K562 (cell line): Measurements from ENCODE around the gene PPP4R3B. TPM values are rescaled to one million over a fixed set of nuclear protein-coding genes. Genes with fewer than 3 reads are reported as not detected.

ENCODE experiments used
- ATAC-seq: fragments of 200-7000 bp; cut with Tn5 transposase; 3 replicates; pipeline ENCODE4 v1.9.1; 2020; ENCODE audit warnings: moderate library complexity
- BruUV-seq: library from RNA; stranded (reverse); fragments of 400-500 nt; replicated peaks from 2 replicates; lab custom pipeline; 2021; lab: Mats Ljungman, UMichigan
- CTCF ChIA-PET: fragments of 300-600 bp; formaldehyde crosslinking; extraction: SDS; loops from one replicate; lab custom pipeline; 2021; ENCODE audit warnings: low intra/inter-chr PET ratio; lab: Yijun Ruan, JAX
- POLR2A ChIA-PET: fragments of 300-600, 350-650 bp; sonication (Branson Sonifier 250); formaldehyde crosslinking; extraction: SDS; loops from one replicate; lab custom pipeline; 2021; ENCODE audit warnings: antibody characterized with exemption, inconsistent platforms; lab: Yijun Ruan, JAX
- DNase-seq, 4 experiments: peaks; one replicate each; pipeline versions ENCODE4 v3.0.0 to v3.0.0-alpha.2; 2011 to 2018; ENCODE audit warnings: low spot score in 3 of 4, mixed read lengths in 3 of 4; ENCODE audit errors: extremely low read depth in 1 of 4
- FAIRE-seq: peaks from 2 replicates; lab custom pipeline; 2011; peaks lifted over from hg19 to GRCh38; lab: Jason Lieb, UNC
- H2AFZ ChIP-seq: 2 replicates; pipeline ENCODE4 v1.6.0; 2011; ENCODE audit warnings: low read depth, low read length, control low read depth, inconsistent platforms
- H3K27ac ChIP-seq: fragments of 200-600 bp; 3 replicates; pipeline ENCODE4 v1.8.0; 2011; ENCODE audit warnings: low read depth, mild to moderate bottlenecking, control low read depth, inconsistent platforms, low read length, moderate library complexity, mixed read lengths; ENCODE audit errors: extremely low read depth
- H3K27me3 ChIP-seq, 2 experiments: fragments of 300-600 bp in 1 of 2; 2 replicates in 1 of 2; 3 replicates in 1 of 2; pipeline versions ENCODE4 v1.6.0 to v1.8.0; 2011; ENCODE audit warnings: inconsistent platforms in 2 of 2, low read length in 2 of 2, mild to moderate bottlenecking in 1 of 2, mixed read lengths in 1 of 2, moderate library complexity in 1 of 2; ENCODE audit not compliant: control insufficient read depth in 2 of 2, insufficient read depth in 2 of 2
- H3K36me3 ChIP-seq: fragments of 300-600 bp; 3 replicates; pipeline ENCODE4 v1.8.0; 2011; ENCODE audit warnings: mild to moderate bottlenecking, low read length, inconsistent platforms; ENCODE audit not compliant: control insufficient read depth, insufficient read depth
- H3K4me1 ChIP-seq, 2 experiments: fragments of 200-600 bp in 1 of 2; replicated peaks in 1 of 2; 2 replicates in 1 of 2; 3 replicates in 1 of 2; pipeline versions ENCODE4 v1.5.1 to v1.8.0; 2011; ENCODE audit warnings: inconsistent platforms in 2 of 2, low read length in 2 of 2, mild to moderate bottlenecking in 1 of 2, mixed read lengths in 1 of 2, moderate library complexity in 1 of 2; ENCODE audit not compliant: control insufficient read depth in 2 of 2, insufficient read depth in 2 of 2
- H3K4me2 ChIP-seq: 2 replicates; pipeline ENCODE4 v1.6.1; 2011; ENCODE audit warnings: low read length, control low read depth, inconsistent platforms, mixed read lengths; ENCODE audit not compliant: insufficient read depth
- H3K4me3 ChIP-seq: fragments of 200-600 bp; sonication (generic), shearing (Covaris generic); 2 replicates; pipeline ENCODE4 v1.5.1; 2016; ENCODE audit warnings: control low read depth, inconsistent platforms
- H3K79me2 ChIP-seq: fragments of 200-600 bp; 3 replicates; pipeline ENCODE4 v1.8.0; 2011; ENCODE audit warnings: low read length, inconsistent platforms; ENCODE audit not compliant: control insufficient read depth, insufficient read depth
- H3K9ac ChIP-seq, 2 experiments: 2 replicates each; pipeline versions ENCODE4 v1.6.0 to v1.6.1; 2011; ENCODE audit warnings: low read depth in 2 of 2, low read length in 2 of 2, control low read depth in 1 of 2, inconsistent platforms in 1 of 2, mild to moderate bottlenecking in 1 of 2, mixed read lengths in 1 of 2; ENCODE audit not compliant: insufficient read depth in 1 of 2
- H3K9me1 ChIP-seq: one replicate; pipeline ENCODE4 v1.6.0; 2011; ENCODE audit warnings: inconsistent platforms, mild to moderate bottlenecking, low read length, moderate library complexity; ENCODE audit not compliant: control insufficient read depth, insufficient read depth
- H3K9me3 ChIP-seq: replicated peaks from 2 replicates; pipeline ENCODE4 v1.5.1; 2011; ENCODE audit warnings: low read depth, low read length, inconsistent platforms; ENCODE audit not compliant: control insufficient read depth, insufficient read depth
- H4K20me1 ChIP-seq: replicated peaks from 2 replicates; pipeline ENCODE4 v1.6.1; 2011; ENCODE audit warnings: low read length, inconsistent platforms, mixed read lengths; ENCODE audit not compliant: control insufficient read depth, insufficient read depth
- E2F5 ChIP-seq: sonication (generic); formaldehyde crosslinking; IDR thresholded peaks from 2 replicates; pipeline ENCODE4 v1.8.0; 2022; ENCODE audit warnings: mild to moderate bottlenecking, missing genetic modification reagents
- POU5F1 ChIP-seq: fragments of 150-350 bp; IDR thresholded peaks from 2 replicates; pipeline ENCODE4 v1.6.1; 2014; ENCODE audit warnings: borderline replicate concordance, low read length, low read depth, mild to moderate bottlenecking; ENCODE audit not compliant: partially characterized antibody
- SPI1 ChIP-seq: IDR thresholded peaks from 2 replicates; pipeline ENCODE4 v1.6.1; 2011; ENCODE audit warnings: low read depth, low read length, control low read depth, borderline replicate concordance
- ZFP1 ChIP-seq: fragments of 450-650 bp; formaldehyde crosslinking; IDR thresholded peaks from 2 replicates; pipeline ENCODE4 v1.4.0; 2020; ENCODE audit warnings: mild to moderate bottlenecking, mixed read lengths
- ZNF124 ChIP-seq: sonication (generic); formaldehyde crosslinking; IDR thresholded peaks from 2 replicates; pipeline ENCODE4 v1.8.1; 2022; ENCODE audit warnings: missing genetic modification reagents
- WGBS: fragments of 100-300 bp; shearing (Covaris generic); methylation state at CpG from one replicate; pipeline ENCODE4 v1.1.6; 2016; ENCODE audit warnings: low coverage, mixed read lengths; ENCODE audit not compliant: insufficient coverage; ENCODE audit errors: missing lambda C conversion rate; 5-methylcytosine and 5-hydroxymethylcytosine counted together
- in situ Hi-C: fragments of 300-500 bp; cut with MboI; formaldehyde crosslinking; loops from 4 replicates; pipeline ENCODE4 v1.15.0; 2018; ENCODE audit warnings: inconsistent platforms, mixed read lengths
- intact Hi-C: fragments of 100-400 bp; cut with micrococcal nuclease; formaldehyde crosslinking; loops from 2 replicates; pipeline ENCODE4 v1.14.2; 2022
- polyA plus RNA-seq, 8 experiments: library from polyadenylated mRNA; depleted of rRNA in 4 of 8; stranded (reverse) in 5 of 8; unstranded in 3 of 8; fragments of >200 nt; fragmentation: Nextera tagmentation in 2 of 8; fragmentation: Illumina TruSeq in 1 of 8; extraction: Ambion mirVana in 2 of 8; extraction: Trizol in 1 of 8; gene quantifications; 2 replicates each; pipeline versions ENCODE4 v1.2.1 to v1.2.3, GENCODE V29; 2011 to 2014; ENCODE audit warnings: inconsistent platforms in 1 of 8, missing spikeins in 1 of 8
- total RNA-seq, 7 experiments: library from RNA; depleted of rRNA in 6 of 7; stranded (reverse); fragments of >200 nt in 6 of 7; fragmentation: Illumina TruSeq in 2 of 7; extraction: Trizol in 2 of 7; gene quantifications; 2 replicates each; pipeline versions ENCODE4 v1.2.1 to v1.2.3, GENCODE V29; 2011 to 2021; ENCODE audit warnings: low replicate concordance in 1 of 7

Gene PPP4R3B
- total and polyA plus RNA-seq, 9 of the 15 experiments (the other 6 are each of a cell fraction or from before 2014, with no cell fraction given), result 13.2 to 59.2 (median 41.9) TPM

GRCh38 chr2:55526174-55526573, 91.2 kb downstream of the PPP4R3B start:
- intact Hi-C loops (no loop called here), in situ Hi-C loops (no loop called here)
- no peak overlapping the region for H3K27ac ChIP-seq
- no peaks in the 10 kb centered on the region for H4K20me1 ChIP-seq
- no peak for DNase-seq
- TF ChIP-seq ZFP1 (CRISPR knock-in tag), result no peak
- peak; percentile 60 for TF ChIP-seq SPI1
- no peak for TF ChIP-seq E2F5
- TF ChIP-seq POU5F1, result no peak
- no peak for TF ChIP-seq ZNF124
- no peaks in the 10 kb centered on the region for H3K9me1 ChIP-seq
- POLR2A ChIA-PET, result interaction anchor here (0.6 kb wide), 1 partner anchor 91 kb away, joined by 4 read pairs; no protein-coding TSS in a partner anchor
- no TSS peak for BruUV-seq
- CTCF ChIA-PET, result no interaction called here
- no peaks in the 10 kb centered on the region for H3K27me3 ChIP-seq
- H3K36me3 ChIP-seq, result peaks cover 40% of the 10 kb centered on the region; the same call in 1 of the 3 replicates
- no peak overlapping the region for H3K9ac ChIP-seq
- FAIRE-seq, result no peak
- WGBS, result 85% methylated on average over 1 of the region's 1 CpG
- peaks cover under 1% of the 10 kb centered on the region; the same call in 1 of the 3 replicates for H3K79me2 ChIP-seq
- H3K4me1 ChIP-seq, result no peaks in the 10 kb centered on the region; a peak in 1 of 5 replicates
- no peak for ATAC-seq
- no peak overlapping the region for H2AFZ ChIP-seq
- H3K9me3 ChIP-seq, result no peaks in the 10 kb centered on the region
- no peak overlapping the region for H3K4me2 ChIP-seq
- H3K4me3 ChIP-seq, result no peak overlapping the region
